Loucy (cell line): ENCODE results near the gene ZFHX3.

Source experiments
- CTCF ChIP-seq: fragments of 200-600 bp; sonication (generic); conservative IDR thresholded peaks from 2 replicates; pipeline ENCODE4 v1.5.1; 2014; ENCODE audit warnings: mild to moderate bottlenecking, antibody characterized with exemption, low read length
- EZH2phosphoT487 ChIP-seq: fragments of 200-600 bp; IDR thresholded peaks from 2 replicates; pipeline ENCODE4 v1.6.1; 2018; ENCODE audit warnings: antibody characterized with exemption, mild to moderate bottlenecking, moderate library complexity, borderline replicate concordance

GRCh38 chr16:72983728-72984350, 64.1 kb downstream of the ZFHX3 start:
- TF ChIP-seq CTCF = no peak
- TF ChIP-seq EZH2phosphoT487 = no peak
